ACHN (cell line): Measurements from ENCODE around the gene PKHD1.

Experiments used
- DNase-seq: peaks from one replicate; pipeline ENCODE4 v3.0.0-alpha.2; 2015
- in situ Hi-C: cut with HindIII; loops from 2 replicates; pipeline ENCODE4 v1.10.0; 2017; ENCODE audit warnings: low sequenced_read_pairs, low pct_ligation_motif_present, low pct_unique_long_range_greater_than_20kb

PKHD1 gene

DNA sequence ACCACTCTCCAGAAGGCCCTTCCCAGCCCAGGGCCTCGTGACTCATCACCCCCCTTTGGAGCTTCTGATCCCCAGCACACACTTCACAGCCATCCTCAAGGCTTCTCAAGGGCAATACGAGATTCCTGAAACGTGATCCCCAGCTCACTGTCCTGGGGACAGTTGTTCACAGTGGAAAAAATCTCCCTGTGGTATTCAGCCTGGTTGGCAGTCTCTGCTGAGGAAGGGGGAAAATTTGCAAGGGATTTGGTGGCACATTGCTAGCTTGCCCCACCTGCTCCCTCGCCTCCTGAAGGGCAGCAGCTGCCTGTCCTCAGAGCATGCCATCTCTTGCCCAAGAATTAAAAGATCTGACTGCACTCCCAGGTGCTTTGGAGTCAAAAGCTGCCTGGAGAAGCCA is 20.7 kb upstream of the PKHD1 start:
- in situ Hi-C loops = no loop called here

DNA sequence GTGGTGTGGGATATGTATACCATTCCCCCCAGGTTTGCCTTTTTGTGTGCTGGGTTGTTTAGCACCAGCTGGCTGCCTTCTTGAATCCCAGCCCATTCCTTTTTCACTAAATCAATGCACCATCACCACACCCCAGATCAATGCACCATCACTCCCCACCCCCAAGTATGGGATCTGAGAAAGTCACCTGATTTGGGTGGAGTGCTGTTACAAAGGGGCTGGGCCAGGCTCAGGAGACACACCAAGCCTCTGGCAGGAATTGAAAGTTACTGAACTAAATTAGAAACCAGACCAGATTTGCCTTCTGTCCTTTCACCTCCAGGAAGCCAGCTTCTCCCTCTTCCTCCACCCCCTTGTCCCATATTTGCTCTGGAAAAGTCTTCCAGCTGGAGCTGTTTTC is 19.6 kb upstream of the PKHD1 start:
- in situ Hi-C loops = no loop called here
- DNase-seq = no peak

More for the DNA sequence above, 20.7 kb upstream of the PKHD1 start:
- DNase-seq = no peak

DNA sequence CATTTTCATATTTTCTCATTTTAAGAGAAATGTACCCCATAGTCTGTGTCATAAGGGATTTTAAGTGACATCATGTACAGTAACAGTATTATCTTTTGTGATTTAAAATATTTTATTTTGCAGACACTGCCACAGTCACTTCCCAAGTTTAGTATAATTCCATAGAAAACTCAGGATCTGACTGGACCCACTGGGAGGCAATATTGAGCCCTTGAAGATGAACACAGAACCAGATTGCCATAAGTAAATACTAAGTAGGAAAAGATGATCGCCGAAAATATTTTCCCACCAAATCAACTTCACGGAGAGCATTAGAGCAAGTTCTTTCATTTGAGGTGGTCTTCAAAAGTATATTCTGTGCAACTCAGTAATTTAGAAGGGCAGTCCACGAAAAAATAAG is 17.6 kb upstream of the PKHD1 start:
- in situ Hi-C loops = no loop called here
- DNase-seq = peak; percentile 44

DNA sequence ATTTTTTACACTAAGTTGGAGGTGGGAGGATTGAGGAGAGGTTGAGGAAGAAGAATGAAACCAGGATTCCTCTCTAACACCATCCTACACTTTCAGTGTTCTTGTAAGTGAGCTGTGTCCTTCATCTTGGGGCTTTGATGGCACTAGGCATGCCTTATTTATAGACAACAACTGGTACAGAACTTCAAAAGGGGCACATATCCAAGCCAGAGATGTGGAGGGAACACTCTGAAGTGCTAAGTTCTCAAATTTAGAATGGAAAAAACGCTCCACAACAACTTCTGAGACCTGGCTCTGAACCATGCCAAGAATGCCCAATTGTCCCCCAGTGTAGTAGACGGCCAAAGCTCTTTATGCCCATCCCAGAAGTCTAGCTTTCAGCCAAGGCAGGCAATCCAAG is 16.2 kb upstream of the PKHD1 start:
- DNase-seq = no peak
- in situ Hi-C loops = no loop called here

DNA sequence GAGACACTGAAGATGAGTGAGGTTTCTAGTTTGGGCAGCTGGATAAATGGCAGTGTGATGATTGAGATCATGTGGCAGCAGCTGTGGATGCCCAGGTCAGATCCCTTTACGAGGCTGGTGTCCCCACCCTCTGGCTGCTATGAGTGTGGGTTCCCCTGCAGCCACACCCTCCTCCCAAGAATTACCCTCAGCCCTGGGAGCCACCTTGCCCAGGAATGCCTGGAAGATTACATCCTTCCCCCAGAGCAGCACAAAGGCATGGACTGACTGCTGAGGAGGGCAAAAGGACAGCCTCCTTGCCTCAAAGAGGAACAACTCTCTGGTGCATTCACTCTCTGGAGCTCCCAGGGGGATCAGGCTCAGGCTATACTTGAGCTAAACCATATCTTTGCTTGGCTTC is 15.0 kb upstream of the PKHD1 start:
- in situ Hi-C loops = no loop called here
- no peak for DNase-seq

DNA sequence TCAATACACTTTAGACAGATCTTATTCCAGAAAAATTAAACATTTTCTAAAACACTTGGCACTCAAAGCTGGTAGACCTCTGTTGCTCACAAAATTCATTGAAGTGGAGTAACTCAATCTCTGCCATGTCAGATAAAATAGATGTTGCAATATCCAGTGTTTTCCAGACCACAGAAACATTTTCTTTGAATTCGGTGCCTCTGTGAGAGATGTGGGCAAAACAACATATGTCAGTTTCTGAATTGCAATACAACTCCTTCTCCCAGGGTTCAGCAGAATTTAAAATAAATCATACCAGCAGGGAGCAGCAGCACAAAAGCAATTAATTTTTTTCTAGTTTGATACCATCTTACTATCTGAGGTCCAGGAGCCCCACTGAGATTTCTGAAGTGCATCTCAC is 11.3 kb upstream of the PKHD1 start:
- in situ Hi-C loops = no loop called here

DNA sequence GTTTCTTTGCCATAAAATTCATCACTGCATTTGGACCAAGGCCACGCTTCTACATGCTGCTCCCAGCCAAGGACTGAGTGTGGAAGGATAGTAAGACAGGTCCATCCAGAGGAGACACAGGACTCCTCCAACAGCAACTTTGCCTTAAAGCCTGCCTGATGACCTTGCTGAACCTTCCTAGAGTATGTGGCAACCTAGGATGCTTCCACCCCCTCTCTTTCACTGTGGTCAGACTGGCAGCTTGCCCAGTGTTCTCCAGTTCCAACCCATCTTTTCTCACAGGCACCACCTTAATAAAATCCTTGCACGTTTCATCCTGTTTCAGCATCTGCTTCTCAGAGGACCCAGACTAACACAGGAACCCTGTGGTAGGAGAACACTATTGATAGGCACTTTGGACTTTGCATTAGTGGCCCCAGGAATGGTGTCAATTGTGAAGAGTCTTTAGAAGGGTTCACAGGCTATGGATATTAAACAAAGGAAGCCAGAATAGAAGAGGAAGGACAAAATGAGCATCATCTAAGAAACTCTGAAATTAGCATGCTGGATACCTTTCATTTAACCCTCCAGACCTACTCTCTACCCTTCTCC is 2.4 kb upstream of the PKHD1 start:
- DNase-seq = no peak
- in situ Hi-C loops = no loop called here

More for the DNA sequence above, 11.3 kb upstream of the PKHD1 start:
- peak; percentile 35 for DNase-seq

DNA sequence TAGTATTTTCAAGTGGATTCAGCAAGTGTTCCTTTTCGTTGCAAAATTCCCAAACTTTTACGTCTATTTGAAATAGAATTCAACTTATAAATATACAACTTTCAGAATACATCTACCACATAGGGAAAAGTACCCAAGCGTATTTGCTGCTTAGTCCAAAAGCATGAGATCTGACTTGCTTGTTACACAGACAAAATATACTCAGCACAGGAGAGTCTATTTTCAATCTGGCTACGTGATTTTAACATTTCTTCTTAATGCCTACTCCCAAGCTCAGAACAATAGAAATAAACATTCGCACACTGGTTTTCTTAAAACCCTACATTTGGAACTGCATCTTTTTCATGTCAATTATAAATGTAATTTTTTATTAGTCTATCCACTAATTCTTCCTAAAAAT is 672 bp downstream of the PKHD1 start:
- no peak for DNase-seq
- in situ Hi-C loops = no loop called here

DNA sequence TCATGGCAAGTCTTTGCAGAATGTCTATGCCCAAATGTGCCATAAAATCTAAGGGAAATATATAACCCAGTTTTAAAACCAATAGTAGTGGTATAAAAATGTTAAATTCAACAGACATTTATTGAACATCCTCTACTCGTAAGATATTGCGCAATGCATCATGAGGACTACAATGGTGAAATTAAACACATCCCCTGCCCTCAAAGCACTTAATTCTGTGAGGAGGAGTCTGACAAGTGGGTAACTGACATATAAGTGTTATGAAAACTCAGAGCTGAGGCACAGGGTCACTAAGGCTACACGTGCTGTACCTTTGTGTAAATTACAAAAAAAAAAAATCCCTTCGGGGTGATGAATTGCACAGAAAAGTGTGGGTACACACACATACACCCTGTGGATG is 6.2 kb downstream of the PKHD1 start:
- DNase-seq = no peak
- in situ Hi-C loops = no loop called here

DNA sequence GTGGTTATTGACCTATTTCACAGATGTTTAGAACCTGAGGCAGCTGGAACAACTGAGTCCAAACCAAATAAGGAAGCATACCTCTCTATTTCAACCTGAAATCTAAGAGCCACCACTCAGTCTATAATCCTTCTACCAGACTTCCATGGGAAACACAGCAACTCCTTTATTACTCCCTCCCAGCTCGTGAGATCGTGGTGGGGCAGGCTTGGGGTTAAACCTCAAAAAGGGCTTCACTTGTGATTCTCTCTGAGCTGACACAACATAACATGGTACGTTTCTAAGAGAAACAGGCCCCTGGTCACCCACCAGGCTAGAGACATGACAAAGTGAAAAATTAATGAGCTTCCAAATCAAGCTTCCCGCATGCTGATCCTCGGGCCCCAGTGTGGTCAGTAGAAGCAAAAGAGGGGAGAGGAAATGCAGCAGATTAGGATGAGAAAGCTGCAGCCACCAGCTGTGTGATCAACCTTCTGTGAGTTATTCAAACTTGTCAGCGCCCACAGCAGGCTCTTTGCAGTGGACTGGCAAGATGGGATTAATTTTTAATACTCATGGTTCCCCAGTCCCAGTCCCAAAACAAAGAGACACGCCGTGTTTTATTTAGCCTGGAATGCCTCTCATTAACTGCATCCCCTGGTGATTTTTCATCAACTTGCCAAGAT is 9.3 kb downstream of the PKHD1 start:
- in situ Hi-C loops = no loop called here
- DNase-seq = peak; percentile 42

DNA sequence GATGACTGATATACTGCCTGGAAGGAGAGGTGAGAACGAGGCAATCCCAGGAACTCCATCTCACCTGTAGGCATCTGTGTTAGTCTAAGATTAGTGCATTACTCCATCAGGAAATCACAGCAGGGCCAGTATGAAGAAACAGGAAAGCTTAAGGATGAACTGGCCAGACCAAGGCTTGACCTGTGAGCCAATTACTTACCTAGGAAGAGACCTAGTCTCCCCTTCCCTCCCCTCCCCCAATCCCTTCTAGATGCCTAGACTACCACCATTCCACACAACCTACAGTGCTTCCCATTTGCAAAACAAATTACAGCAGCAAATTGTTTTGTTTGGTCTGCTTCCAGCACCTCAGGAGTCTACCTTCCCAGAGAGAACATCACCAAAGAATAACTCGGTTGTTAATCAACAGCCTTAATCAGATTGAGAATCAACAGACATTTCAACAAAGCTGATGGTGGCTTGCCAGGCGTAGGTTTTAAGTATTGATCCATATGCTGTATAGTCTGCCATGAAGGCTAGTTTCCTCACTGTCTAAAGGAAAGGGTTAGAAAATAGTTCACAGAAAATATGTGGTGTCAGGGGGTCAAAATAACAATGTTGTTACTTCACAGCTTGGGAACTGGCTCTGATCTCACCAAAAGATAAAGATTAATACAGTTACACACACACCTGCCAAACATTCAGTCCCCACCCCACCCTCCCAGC is 10.1 kb downstream of the PKHD1 start:
- in situ Hi-C loops = no loop called here
- peak; percentile 86 for DNase-seq

DNA sequence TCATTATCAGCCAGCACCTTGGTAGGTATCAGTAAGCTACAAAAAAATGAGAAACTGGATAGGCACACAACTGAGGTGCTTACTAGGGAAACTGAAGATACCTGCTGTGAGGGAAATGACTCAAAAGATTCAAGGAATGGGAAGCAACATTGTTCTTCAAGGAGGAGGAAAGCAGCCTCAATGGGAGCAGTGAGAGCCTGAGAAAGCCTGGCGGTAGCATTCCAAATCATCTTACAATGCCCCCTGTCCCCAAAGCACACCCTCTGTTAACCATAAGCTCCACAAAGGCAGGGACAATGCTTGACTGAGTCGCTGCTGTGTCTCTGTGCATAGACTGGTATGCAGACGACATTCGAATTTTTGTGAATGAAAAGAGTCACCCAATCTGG is 10.6 kb downstream of the PKHD1 start:
- peak; percentile 5 for DNase-seq
- in situ Hi-C loops = no loop called here

DNA sequence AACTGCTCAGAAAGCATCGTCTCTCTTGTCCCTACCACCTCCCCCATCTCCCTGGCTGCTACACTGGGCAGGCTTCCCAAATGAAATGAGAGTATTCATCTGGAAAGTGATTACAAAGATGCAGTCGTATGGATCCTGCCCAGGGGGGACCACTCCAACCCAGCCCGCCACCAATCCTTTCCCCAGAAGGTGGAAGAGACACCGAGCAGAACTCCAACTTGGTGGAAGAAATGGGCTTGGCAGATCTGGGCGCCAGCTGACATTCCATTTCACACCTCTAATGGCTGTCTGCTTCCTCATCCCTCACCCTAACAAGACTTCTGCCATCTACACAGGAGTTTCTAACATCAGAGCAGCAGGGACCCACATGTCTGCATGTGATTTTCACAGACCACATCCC is 12.7 kb downstream of the PKHD1 start:
- in situ Hi-C loops = no loop called here
- DNase-seq = no peak

DNA sequence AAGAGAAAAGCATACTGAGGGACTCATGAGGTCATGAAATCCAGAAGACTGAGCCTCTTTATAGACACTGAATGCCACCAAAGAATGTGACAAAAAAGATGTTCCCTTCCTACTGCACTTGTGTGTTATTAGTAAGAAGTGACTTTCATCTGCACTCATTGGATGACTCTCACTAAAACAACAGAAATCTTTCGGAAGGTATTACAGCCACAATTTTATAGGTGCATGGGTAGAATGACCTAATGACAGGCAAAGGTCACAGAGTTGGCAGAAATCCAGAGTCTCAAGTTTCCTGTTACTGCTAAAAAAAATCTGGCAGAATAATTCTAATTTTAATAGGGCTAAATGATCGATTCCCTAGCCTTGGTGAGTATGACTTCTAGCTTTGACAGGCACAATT is 13.3 kb downstream of the PKHD1 start:
- DNase-seq = no peak
- in situ Hi-C loops = no loop called here

DNA sequence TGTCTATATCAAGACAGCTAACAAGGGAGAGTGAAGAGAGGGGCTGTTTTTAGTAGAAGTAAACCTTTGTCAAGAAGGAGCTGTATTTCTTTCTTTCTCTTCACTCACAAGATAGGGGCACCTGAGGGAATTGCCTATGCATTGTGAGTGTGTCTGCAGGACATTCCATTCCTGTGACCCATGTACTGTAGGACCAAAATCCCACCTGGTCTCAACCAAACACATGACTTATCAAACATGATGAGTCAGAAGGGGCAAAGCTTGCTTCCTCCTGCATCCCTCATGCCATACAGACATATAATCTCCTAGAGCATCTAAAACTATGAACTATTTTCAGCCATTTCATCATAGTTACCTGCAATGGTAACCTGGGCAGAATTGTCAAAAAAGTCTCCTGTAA is 21.8 kb downstream of the PKHD1 start:
- in situ Hi-C loops = no loop called here
- peak; percentile 32 for DNase-seq

DNA sequence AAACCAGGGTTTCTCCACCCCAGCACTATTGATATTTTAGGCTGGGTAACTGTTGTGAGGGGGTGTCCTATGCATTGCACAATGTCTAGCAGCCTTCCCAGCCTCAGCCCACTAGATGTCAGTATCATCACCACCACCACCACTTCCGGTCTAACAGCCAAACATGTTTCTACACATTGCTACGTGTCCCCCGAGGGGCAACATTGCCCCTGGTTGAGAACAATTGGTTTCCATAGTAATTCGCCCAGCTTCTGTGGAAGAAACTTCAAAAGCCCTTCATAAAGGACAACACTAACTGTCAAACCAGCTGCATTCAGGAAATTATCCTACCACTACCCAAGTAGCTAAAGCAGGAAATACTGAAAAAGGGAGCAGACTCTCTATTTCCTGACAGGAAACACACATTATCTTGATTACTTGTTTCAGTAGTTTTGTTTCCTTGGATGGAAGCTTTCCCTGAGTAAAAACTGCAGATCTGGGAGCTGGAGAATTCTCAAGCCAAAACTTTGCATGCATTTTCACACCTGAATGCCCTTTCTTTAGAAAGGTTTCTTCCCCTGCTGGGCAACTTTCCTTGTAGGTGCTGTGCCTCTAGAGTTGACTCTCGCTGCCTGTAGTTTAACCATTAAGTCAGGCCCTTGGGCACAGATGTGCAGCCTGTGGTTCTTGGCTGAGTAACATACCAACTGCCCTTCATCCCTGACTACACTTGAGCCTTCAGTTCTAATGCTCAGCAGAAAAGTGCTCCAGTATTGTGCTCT is 23.6 kb downstream of the PKHD1 start:
- in situ Hi-C loops = no loop called here
- peak; percentile 73 for DNase-seq

DNA sequence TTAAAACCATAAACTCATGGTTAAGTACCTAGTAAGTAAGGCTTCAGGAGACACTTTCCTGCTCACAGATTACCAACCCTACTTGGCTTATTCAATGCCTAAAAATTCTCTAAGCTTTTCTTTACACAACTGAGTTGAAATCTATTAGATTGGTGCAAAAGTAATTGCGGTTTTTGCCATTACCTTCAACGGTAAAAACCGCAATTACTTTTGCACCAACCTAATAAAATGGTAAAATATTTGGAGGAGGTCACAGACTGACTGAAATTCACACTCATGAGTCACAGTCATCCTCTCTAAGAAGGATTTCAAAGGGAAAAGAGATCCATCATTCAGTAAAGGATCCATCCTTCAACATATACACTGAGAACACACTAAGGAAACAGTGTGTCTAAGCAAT is 25.9 kb downstream of the PKHD1 start:
- no peak for DNase-seq
- in situ Hi-C loops = no loop called here

DNA sequence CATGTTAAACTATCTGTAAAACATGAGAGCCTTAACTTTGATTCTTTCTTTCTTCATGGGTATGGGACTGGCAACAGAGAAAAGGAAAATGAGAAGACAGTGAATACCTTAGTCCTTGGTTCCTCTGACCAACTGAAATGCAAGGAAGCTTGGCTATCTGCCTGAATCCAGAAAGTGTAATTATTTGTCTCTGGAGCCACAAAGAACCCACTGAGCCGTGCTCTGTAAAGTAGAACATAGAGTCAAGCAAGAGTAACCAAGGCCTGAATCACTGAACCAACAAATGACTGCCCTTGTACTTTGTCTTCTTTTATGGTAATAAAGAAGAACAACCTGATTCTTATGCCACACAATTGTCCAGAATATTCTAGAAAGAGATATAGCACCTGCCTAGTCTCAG is 27.6 kb downstream of the PKHD1 start:
- DNase-seq = peak; percentile 75
- in situ Hi-C loops = no loop called here

DNA sequence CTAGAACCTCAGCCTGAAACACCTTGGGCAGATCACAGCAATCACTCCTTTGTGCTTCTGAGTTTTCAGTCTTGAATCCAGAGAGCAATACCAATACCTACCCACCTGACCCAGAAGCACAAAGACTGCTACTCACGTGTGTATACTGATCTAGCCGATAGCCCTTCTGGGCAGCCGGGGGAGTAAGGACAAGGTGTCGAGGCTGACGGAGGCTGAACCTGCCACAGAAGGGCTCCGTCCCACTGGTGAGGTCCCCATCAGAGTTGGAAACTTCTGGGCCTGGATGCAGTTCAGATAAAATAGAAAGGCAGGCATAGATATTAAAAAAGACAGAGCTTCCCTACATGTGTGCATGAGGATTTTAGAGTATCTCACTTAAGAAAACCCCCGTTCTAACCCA is 32.0 kb downstream of the PKHD1 start:
- in situ Hi-C loops = no loop called here
- DNase-seq = no peak
